Neural crest cell (in vitro differentiated cells): ENCODE data around the gene IPCEF1. TPM values are rescaled to one million over a fixed set of nuclear protein-coding genes. Genes with fewer than 3 reads are reported as not detected.

Source experiments
- DNase-seq: peaks from one replicate; pipeline ENCODE4 v3.0.0; 2021; ENCODE audit warnings: low read depth, mixed read lengths, low spot score
- H3K27ac Mint-ChIP-seq: one replicate; pipeline ENCODE4 v1.8.0; 2021; ENCODE audit warnings: mild to moderate bottlenecking, mixed read lengths; ENCODE audit not compliant: unreplicated experiment
- H3K27me3 Mint-ChIP-seq: 2 replicates; pipeline ENCODE4 v1.8.0; 2021; ENCODE audit warnings: low read depth, mild to moderate bottlenecking, mixed read lengths
- H3K36me3 Mint-ChIP-seq: 2 replicates; pipeline ENCODE4 v1.8.0; 2021; ENCODE audit warnings: low read depth, mild to moderate bottlenecking, mixed read lengths
- H3K4me1 Mint-ChIP-seq: 2 replicates; pipeline ENCODE4 v1.8.0; 2021; ENCODE audit warnings: mixed read lengths
- H3K4me3 Mint-ChIP-seq: one replicate; pipeline ENCODE4 v1.8.0; 2021; ENCODE audit warnings: mild to moderate bottlenecking, mixed read lengths
- H3K9me3 Mint-ChIP-seq: 2 replicates; pipeline ENCODE4 v1.8.0; 2021; ENCODE audit warnings: mixed read lengths
- CTCF ChIP-seq: fragments of 200-600 bp; sonication (generic); conservative IDR thresholded peaks from 2 replicates; pipeline ENCODE4 v1.5.0; 2021; ENCODE audit warnings: antibody characterized with exemption, mild to moderate bottlenecking
- total RNA-seq: library from RNA; stranded (reverse); gene quantifications from 2 replicates; pipeline ENCODE4 v1.2.1, GENCODE V29; 2021

The IPCEF1 gene
- total RNA-seq, 1 donor from 2014 or later = 0.28 TPM

GRCh38 chr6:154399097-154399496 is 42.5 kb upstream of the IPCEF1 start:
- H3K27ac Mint-ChIP-seq = no peak overlapping the region
- H3K9me3 Mint-ChIP-seq = peaks cover 2% of the 10 kb centered on the region
- no peaks in the 10 kb centered on the region for H3K27me3 Mint-ChIP-seq
- H3K4me1 Mint-ChIP-seq = peaks cover 48% of the 10 kb centered on the region
- no peak for TF ChIP-seq CTCF
- no peak overlapping the region for H3K4me3 Mint-ChIP-seq
- peaks cover 11% of the 10 kb centered on the region for H3K36me3 Mint-ChIP-seq
- DNase-seq = no peak

GRCh38 chr6:154397491-154398195 is 41.0 kb upstream of the IPCEF1 start:
- no peak overlapping the region for H3K27ac Mint-ChIP-seq
- DNase-seq = no peak
- H3K27me3 Mint-ChIP-seq = no peaks in the 10 kb centered on the region
- H3K4me3 Mint-ChIP-seq = no peak overlapping the region
- no peak for TF ChIP-seq CTCF
- peaks cover 9% of the 10 kb centered on the region for H3K36me3 Mint-ChIP-seq
- peaks cover 51% of the 10 kb centered on the region for H3K4me1 Mint-ChIP-seq
- peaks cover 2% of the 10 kb centered on the region for H3K9me3 Mint-ChIP-seq

GRCh38 chr6:154395878-154396277 is 39.3 kb upstream of the IPCEF1 start:
- no peak overlapping the region for H3K27ac Mint-ChIP-seq
- no peak overlapping the region for H3K4me3 Mint-ChIP-seq
- H3K4me1 Mint-ChIP-seq = peaks cover 51% of the 10 kb centered on the region
- TF ChIP-seq CTCF = no peak
- H3K36me3 Mint-ChIP-seq = peaks cover 7% of the 10 kb centered on the region
- no peak for DNase-seq
- H3K9me3 Mint-ChIP-seq = peaks cover 2% of the 10 kb centered on the region
- H3K27me3 Mint-ChIP-seq = no peaks in the 10 kb centered on the region

GRCh38 chr6:154395316-154395715 is 38.7 kb upstream of the IPCEF1 start:
- Mint-ChIP-seq H3K4me3 (no peak overlapping the region), H3K27me3 (no peaks in the 10 kb centered on the region), H3K9me3 (peaks cover 2% of the 10 kb centered on the region), H3K4me1 (peaks cover 51% of the 10 kb centered on the region), H3K36me3 (peaks cover 7% of the 10 kb centered on the region), H3K27ac (no peak overlapping the region)
- no peak for DNase-seq
- no peak for TF ChIP-seq CTCF

GRCh38 chr6:154394571-154394970 is 38.0 kb upstream of the IPCEF1 start:
- Mint-ChIP-seq H3K9me3 (peaks cover 2% of the 10 kb centered on the region), H3K4me3 (peak overlapping the region; percentile 1), H3K4me1 (peaks cover 46% of the 10 kb centered on the region), H3K36me3 (peaks cover 7% of the 10 kb centered on the region), H3K27ac (peak overlapping the region; percentile 16), H3K27me3 (no peaks in the 10 kb centered on the region)
- DNase-seq = no peak
- no peak for TF ChIP-seq CTCF
